Keratinocyte (primary cell): ENCODE data around the gene CCN2. TPM values are rescaled to one million over a fixed set of nuclear protein-coding genes. Genes with fewer than 3 reads are reported as not detected.

Source experiments
- DNase-seq: peaks from one replicate; pipeline ENCODE4 v3.0.0-alpha.2; 2011; ENCODE audit warnings: low read depth, missing footprints, low spot score
- FAIRE-seq: peaks from 2 replicates; lab custom pipeline; 2011; peaks lifted over from hg19 to GRCh38; lab: Jason Lieb, UNC
- H2AFZ ChIP-seq: 2 replicates; pipeline ENCODE4 v1.6.0; 2012; ENCODE audit warnings: low read length, control low read depth, inconsistent platforms; ENCODE audit not compliant: control insufficient read depth
- H3K27ac ChIP-seq: 2 replicates; pipeline ENCODE4 v1.5.1; 2011; ENCODE audit warnings: low read length; ENCODE audit not compliant: control insufficient read depth, insufficient read depth
- H3K27me3 ChIP-seq: 3 replicates; pipeline ENCODE4 v1.6.0; 2011; ENCODE audit warnings: low read length; ENCODE audit not compliant: control insufficient read depth, insufficient read depth; ENCODE audit errors: extremely low read depth
- H3K36me3 ChIP-seq, 2 experiments: 2 replicates in 1 of 2; 3 replicates in 1 of 2; pipeline ENCODE4 v1.5.1; 2011; ENCODE audit warnings: low read length in 2 of 2, mild to moderate bottlenecking in 1 of 2; ENCODE audit not compliant: control insufficient read depth in 2 of 2, insufficient read depth in 2 of 2; ENCODE audit errors: extremely low read depth in 1 of 2
- H3K4me1 ChIP-seq: 3 replicates; pipeline ENCODE4 v1.5.1; 2011; ENCODE audit warnings: low read length; ENCODE audit not compliant: control insufficient read depth, insufficient read depth; ENCODE audit errors: extremely low read depth
- H3K4me2 ChIP-seq: 3 replicates; pipeline ENCODE4 v1.6.0; 2011; ENCODE audit warnings: low read depth, low read length; ENCODE audit not compliant: control insufficient read depth, insufficient read depth; ENCODE audit errors: extremely low read depth
- H3K4me3 ChIP-seq, 3 experiments: fragments of 200-600 bp in 1 of 3; sonication (generic) in 1 of 3; 2 replicates in 2 of 3; 3 replicates in 1 of 3; pipeline ENCODE4 v1.5.1; 2011 to 2016; ENCODE audit warnings: low read length in 3 of 3, mild to moderate bottlenecking in 3 of 3, control low read depth in 2 of 3, inconsistent platforms in 1 of 3, low read depth in 1 of 3, mixed read lengths in 1 of 3, mixed run types in 1 of 3, moderate library complexity in 1 of 3; ENCODE audit not compliant: control insufficient read depth in 2 of 3, insufficient read depth in 2 of 3; ENCODE audit errors: extremely low read depth in 1 of 3
- H3K79me2 ChIP-seq: 2 replicates; pipeline ENCODE4 v1.6.0; 2012; ENCODE audit warnings: low read length; ENCODE audit not compliant: control insufficient read depth, insufficient read depth
- H3K9ac ChIP-seq: 3 replicates; pipeline ENCODE4 v1.6.0; 2011; ENCODE audit warnings: low read length; ENCODE audit not compliant: control insufficient read depth, insufficient read depth; ENCODE audit errors: extremely low read depth
- H3K9me1 ChIP-seq: 3 replicates; pipeline ENCODE4 v1.6.0; 2011; ENCODE audit warnings: low read length; ENCODE audit not compliant: control insufficient read depth, insufficient read depth; ENCODE audit errors: extremely low read depth
- H3K9me3 ChIP-seq: 2 replicates; pipeline ENCODE4 v1.5.1; 2012; ENCODE audit warnings: low read depth, low read length; ENCODE audit not compliant: control insufficient read depth
- H4K20me1 ChIP-seq: 3 replicates; pipeline ENCODE4 v1.6.0; 2011; ENCODE audit warnings: low read length; ENCODE audit not compliant: control insufficient read depth, insufficient read depth; ENCODE audit errors: extremely low read depth
- CTCF ChIP-seq, 3 experiments: IDR thresholded peaks in 1 of 3; conservative IDR thresholded peaks in 1 of 3; optimal IDR thresholded peaks in 1 of 3; 2 replicates in 2 of 3; 3 replicates in 1 of 3; pipeline versions ENCODE3 to v1.5.1; 2011; ENCODE audit warnings: low read length in 3 of 3, mild to moderate bottlenecking in 3 of 3, moderate library complexity in 2 of 3, control low read depth in 1 of 3, inconsistent platforms in 1 of 3; ENCODE audit not compliant: insufficient read depth in 2 of 3; ENCODE audit errors: extremely low read depth in 1 of 3
- EZH2 ChIP-seq: IDR thresholded peaks from one replicate; pipeline ENCODE4 v1.6.1; 2012; ENCODE audit warnings: inconsistent platforms, mild to moderate bottlenecking, low read length, moderate library complexity
- dilution Hi-C: fragments of 300-500 bp; cut with MboI; formaldehyde crosslinking; loops from one replicate; pipeline ENCODE4 v1.7.0; 2020; ENCODE audit warnings: low sequenced_read_pairs; ENCODE audit not compliant: extremely low pct_ligation_motif_present
- polyA plus RNA-seq, 5 experiments: library from polyadenylated mRNA; depleted of rRNA in 3 of 5; stranded (reverse) in 3 of 5; stranded (forward) in 1 of 5; unstranded in 1 of 5; fragments of >200 nt; gene quantifications; 1 replicate in 1 of 5; 2 replicates in 3 of 5; 3 replicates in 1 of 5; pipeline versions ENCODE4 v1.2.1 to v1.2.3, GENCODE V29; 2011 to 2012; ENCODE audit warnings: missing spikeins in 2 of 5, low read depth in 1 of 5, low replicate concordance in 1 of 5

Gene CCN2
- polyA plus RNA-seq, 1 donor (not counting 4 experiments of a cell fraction or from before 2014, with no cell fraction given), result 78.2 TPM

GRCh38 chr6:131937226-131937625 is 13.9 kb downstream of the CCN2 start:
- Histone ChIP-seq H3K9ac (no peak overlapping the region), H3K9me1 (no peaks in the 10 kb centered on the region), H3K4me2 (no peak overlapping the region), H3K9me3 (no peaks in the 10 kb centered on the region), H4K20me1 (no peaks in the 10 kb centered on the region), H3K36me3 (no peaks in the 10 kb centered on the region), H3K27me3 (no peaks in the 10 kb centered on the region), H3K27ac (no peak overlapping the region), H3K79me2 (no peaks in the 10 kb centered on the region), H3K4me3 (no peak overlapping the region), H3K4me1 (no peaks in the 10 kb centered on the region), H2AFZ (no peak overlapping the region)
- dilution Hi-C loops, result no loop called here
- DNase-seq (no peak), FAIRE-seq (no peak)
- TF ChIP-seq CTCF (optimal IDR thresholded peaks at IDR 0.05 in 1 of 3, IDR thresholded peaks at IDR 0.05 in 1 of 3, conservative IDR thresholded peaks at IDR 0.05 in 1 of 3; ENCODE audit: extremely low read depth in 1 of 3, insufficient read depth in 2 of 3, low read length in 3 of 3), result no peak
- no peak for TF ChIP-seq EZH2

GRCh38 chr6:131936156-131936555 is 15.0 kb downstream of the CCN2 start:
- Histone ChIP-seq H3K27me3 (no peaks in the 10 kb centered on the region), H3K79me2 (no peaks in the 10 kb centered on the region), H3K4me1 (no peaks in the 10 kb centered on the region), H3K27ac (no peak overlapping the region), H3K9ac (no peak overlapping the region), H3K9me1 (no peaks in the 10 kb centered on the region), H2AFZ (no peak overlapping the region), H3K4me2 (no peak overlapping the region), H3K9me3 (no peaks in the 10 kb centered on the region), H4K20me1 (no peaks in the 10 kb centered on the region), H3K36me3 (no peaks in the 10 kb centered on the region), H3K4me3 (no peak overlapping the region)
- dilution Hi-C loops, result no loop called here
- DNase-seq (no peak), FAIRE-seq (no peak)
- TF ChIP-seq EZH2 (no peak), CTCF (optimal IDR thresholded peaks at IDR 0.05 in 1 of 3, IDR thresholded peaks at IDR 0.05 in 1 of 3, conservative IDR thresholded peaks at IDR 0.05 in 1 of 3; ENCODE audit: extremely low read depth in 1 of 3, insufficient read depth in 2 of 3, low read length in 3 of 3) (no peak)
